Stimulated activated CD4-positive, alpha-beta T cell treated with anti-CD3 and anti-CD28 coated beads, Interleukin-4, amount 100 ng/mL, for 4 hours (primary cell): ENCODE data around the gene CKAP5.

Experiments used
- DNase-seq, 2 experiments: peaks; one replicate each; pipeline ENCODE4 v3.0.0-alpha.2; 2020

Gene CKAP5

DNA sequence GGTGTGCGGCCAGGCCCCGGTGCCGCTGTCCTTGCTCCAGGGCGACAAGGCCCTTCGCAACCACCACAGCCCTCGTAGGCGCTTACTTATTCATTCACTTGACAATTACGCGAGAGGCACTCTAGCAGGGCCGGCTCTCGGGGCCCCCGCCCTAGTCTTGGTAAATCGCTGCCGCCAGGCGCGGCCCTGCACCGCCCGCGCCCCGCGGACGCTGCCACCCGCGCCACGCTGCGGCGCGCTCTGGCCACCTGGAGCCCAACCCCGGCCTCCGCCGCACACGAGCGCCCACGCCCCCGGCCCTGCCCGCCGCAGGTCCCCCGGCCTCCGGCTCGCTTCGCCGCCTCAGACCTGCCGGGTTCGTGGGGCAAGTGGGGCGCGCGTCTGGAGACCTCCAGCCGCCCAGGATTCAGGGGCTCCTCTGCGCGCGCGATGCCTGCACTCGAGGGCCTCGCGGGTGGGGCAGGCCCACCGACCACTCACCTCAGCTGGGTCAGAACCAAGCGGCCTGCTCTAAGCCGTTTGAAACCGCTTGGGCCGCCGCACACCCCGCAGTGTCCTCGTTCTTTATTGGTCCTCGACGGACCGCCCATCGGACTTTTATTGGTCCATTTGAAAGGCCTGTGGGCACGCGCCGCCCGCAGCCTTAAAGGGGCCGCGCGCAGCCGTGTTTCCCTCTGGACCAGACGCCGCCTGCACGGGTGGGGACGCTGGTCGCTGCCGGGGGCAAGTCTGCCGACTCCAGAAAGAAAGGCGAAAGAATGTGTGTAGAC lies at the start of gene CKAP5:
Gene CKAP5 (minus strand): TSS at position 541 of the 770 bp plus-strand sequence. CDS start 25,049 bp downstream, outside the sequence.
- peak; percentile 79 to 83 for DNase-seq

DNA sequence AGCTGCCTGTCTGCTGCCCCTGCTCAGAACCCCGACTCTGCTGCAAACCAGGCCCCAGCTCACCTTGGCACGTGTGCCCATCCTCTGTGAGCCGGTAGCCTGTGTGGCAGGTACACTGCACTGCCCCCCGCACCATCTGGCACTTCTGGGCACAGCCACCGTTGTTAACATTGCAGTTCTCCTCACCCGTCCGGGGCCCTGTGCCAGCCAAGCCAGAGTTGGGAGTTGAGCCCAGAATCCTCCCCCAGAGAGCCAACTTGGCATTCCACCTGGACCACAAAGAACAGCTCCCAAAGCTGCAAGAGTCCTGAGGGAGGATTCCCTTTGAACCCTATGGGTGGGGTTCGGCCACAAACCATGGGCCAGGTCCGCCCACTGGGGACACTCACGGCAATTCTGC lies 49.7 kb upstream of the CKAP5 start:
- no peak for DNase-seq

DNA sequence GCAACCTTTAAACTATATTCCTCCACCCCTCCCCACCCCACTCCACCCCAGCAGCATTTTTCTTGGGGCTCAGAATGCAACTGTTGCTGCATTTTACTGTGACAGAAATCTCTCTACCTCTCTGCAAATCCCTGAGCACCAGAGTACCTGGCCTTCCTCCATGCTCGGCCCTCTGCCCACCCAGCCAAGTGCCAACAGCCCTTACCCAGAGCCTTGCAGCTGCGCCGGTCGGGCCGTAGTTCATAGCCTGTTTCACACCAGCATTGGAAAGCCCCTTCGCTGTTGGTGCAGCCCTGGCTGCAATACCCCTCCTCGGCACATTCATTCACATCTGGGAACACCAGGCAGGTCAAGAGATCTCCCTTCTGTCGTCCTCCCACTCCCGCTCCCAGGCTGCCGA lies 48.9 kb upstream of the CKAP5 start:
- no peak for DNase-seq

DNA sequence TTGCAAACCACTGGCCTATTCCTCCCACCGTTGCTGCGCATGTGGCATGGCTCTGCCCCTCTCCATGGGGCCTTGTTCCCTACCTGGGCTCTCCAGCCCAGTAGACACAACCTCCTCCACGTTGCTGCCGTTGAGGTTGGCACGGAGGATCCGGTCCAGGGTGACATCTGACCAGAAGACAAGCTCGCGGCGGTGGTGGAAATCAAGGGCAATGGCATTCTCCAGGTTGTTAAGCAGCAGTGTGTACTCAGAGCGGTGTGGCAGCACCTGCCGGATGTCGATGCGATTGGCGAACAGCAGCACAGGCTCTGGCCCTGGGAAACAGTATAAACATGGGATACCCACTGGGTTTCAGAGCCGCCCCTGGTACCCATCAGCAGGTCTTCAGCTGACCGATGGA lies 48.4 kb upstream of the CKAP5 start:
- DNase-seq = no peak

DNA sequence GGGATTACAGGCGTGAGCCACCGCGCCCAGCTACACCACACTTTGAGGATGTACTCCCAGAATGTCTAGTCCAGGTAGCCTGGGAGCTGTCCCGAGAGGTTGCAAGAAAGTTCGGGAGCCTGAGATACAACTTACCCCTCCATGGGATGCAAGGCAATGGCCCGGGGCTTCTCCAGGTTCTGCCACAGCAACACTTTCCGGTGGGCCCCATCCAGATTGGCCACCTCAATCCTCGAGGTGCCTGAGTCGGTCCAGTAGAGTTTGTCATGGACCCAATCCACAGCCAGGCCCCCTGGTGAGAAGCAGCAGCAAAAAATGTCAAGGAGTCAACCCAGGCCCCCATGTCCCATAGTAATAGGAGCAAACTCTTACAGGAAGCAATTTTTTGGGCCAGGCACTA lies 46.8 kb upstream of the CKAP5 start:
- DNase-seq = no peak

DNA sequence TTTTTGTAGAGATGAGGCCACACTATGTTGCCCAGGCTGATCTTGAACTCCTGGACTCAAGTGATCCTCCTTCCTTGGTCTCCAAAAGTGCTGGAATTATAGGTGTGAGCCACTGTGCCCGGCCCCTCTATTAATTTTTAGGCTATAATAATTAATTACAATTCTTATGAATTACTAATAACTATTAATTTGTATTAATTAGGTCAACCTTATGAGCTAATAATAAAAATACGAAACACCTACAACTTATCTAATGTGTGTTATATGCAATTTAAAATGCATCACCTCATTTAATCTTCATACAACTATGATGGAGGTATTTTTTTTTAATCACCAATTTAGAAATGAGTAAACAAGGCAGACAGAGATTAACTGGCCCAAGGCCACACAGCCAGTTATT lies 46.0 kb upstream of the CKAP5 start:
- DNase-seq = no peak

DNA sequence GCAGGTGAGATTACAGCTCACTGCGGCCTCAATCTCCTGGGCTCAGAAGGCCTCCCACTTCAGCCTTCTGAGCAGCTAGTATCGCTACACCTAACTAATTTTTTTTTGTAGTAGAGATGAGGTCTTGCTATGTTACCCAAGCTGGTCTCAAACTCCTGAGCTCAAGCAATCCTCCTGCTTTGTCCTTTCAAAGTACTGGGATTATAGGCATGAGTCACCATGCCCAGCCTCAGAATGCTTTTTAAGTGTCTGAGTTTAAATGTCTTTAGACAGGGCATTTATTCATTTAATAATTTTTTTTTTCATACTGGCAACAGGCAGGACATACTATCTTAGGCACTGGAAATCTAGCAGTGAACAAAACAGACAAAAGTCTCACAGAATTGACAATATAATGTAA lies 44.6 kb upstream of the CKAP5 start:
- DNase-seq = no peak

DNA sequence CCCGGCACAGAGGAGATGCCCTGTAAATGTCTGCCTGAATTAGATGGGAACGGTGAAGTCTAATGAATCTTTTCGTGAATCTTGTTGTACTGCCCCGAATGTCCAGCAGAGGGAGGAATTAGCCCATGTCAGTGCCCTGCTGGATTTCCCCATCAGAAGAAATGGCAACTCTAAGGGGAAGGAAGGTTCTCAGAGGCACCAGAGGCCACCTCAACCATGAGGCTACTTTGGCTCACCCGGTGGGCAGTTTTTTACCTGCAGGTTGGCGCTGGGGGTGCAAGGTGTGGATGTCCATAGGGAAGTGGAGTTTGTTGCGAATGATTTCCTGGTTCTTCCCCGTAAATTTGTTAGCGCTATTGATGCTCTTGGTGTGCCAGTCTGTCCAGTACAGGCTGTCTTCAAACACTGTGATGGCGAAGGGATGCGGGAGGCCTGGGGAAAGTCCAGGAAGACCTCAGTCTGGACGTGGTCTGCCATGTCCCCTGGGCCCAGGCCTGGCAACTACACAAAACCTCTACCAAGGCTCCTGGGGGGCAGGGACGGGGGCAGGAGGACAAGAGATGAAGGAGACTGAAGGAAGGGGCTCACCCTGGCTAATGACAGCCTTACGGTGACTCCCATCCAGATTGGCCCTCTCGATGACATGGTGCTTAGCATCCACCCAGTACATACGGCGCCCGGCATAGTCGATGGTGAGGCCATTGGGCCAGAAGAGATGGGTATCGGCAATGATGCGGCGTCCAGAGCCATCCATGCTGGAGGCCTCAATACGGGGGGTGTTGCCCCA lies 43.8 kb upstream of the CKAP5 start:
- peak; percentile 61 to 66 for DNase-seq

DNA sequence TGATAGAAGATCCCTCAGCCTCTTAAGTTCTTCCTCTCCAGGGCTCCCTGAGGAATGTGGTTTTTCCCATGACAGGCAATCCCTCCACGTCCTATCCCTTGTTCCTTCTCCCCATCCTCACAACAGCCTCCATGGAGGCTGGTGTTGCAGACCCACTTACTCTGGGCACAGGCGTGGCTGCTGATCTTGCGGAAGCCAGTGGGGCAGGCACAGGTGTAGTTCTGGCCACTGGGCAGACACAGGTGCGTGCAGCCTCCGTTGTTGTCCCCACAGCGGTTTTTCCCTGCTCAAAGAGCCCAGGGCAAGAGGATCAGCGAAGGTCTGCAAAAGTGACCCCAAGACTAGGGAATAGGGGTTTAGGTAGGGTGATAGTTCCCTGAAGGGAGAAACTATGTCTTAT lies 43.2 kb upstream of the CKAP5 start:
- DNase-seq = no peak

DNA sequence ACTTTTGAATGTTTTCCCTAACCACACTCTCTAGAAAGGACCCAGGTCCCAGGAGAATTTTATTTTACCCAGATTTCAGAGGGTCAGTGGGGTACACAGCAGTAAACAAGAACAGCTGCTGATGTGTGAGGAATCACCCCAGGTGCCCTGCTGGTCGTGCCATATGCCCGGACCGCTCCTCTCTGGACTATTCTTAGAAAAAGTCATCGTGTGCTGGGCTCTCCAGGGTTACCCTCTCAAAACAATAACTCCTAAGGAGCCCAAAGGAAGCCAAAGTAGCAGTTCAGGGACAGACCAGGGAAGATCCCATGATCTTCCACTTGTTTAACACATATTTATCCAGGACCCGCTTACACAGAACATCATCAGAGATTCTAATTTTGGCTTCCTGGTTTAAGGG lies 42.6 kb upstream of the CKAP5 start:
- DNase-seq = no peak

DNA sequence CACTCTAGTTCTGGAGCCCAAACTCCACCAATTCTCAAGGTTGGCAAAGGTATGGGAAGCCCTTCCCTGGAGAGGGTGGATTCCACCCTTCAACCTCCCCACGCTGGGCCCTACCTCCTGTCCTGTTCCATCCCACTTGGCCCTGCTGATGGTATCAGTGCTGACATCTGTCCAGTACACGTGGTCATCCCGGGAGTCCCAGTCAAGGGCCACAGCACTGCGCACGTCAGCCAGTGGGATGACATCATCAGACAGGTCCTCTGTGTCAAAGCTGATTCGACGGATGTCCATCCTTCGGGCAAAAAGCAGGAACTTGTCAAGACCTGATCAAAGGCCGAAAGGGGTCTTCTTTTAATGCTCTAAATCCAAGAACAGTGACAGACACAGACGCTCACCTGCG lies 40.1 kb upstream of the CKAP5 start:
- DNase-seq = no peak

DNA sequence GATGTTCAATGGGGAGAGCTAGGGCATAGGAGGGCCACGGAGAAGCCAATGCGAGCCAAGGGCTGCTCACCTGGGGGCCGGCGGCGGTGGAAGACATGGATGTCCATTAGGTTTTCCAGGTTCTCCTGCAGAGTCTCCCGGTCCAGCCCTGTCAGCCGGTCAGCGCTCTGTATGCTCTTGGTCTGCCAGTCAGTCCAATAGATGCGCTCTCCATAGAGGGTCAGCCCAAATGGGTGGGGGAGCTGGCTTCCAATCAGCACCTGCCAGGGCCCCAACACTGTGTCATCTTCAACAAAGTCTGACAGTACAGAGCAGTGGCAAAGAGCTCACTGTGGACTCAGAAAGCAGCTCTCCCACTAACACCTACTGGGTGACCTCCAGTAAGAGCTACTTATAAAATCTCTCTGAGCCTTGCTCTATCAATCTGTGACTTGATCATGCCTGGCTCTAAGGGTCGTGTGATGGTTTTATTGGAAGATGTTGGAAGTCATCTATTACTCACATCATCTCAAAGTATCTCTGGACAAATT lies 33.0 kb upstream of the CKAP5 start:
- no peak for DNase-seq

DNA sequence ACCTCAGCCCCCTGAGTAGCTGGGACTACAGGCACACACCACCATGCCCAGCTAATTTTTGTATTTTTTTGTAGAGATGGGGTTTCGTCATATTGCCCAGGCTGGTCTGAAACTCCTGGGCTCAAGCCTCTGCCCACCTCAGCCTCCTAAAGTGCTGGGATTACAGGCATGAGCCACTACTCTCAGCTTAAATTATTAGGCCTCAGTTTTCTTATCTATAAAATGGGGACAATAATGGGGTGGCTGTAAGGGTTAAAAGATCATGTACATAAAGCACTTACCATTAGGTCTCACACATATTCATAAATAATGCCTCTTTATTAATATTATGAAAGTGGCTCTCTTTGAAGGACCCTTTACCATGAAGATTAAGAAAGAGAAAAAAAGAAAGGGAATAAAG lies 31.5 kb upstream of the CKAP5 start:
- DNase-seq = no peak

DNA sequence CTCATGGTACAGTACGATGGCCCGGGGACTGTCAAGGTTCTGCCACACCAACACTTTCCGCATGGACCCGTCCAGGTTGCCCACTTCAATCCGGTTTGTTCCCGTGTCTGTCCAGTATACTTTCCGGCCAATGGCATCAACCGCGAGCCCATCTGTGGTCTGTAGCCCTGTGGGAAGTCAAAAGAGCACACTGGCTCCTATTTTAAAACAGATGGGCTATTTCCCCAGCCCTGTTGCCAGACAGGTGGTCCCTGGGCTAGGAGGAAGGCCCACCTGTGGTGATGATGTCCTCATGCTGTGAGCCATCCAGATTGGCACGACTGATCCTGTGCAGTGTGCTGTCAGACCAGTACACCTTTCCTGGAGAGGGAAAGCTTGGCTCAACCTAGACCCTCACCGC lies 30.4 kb upstream of the CKAP5 start:
- DNase-seq = no peak

DNA sequence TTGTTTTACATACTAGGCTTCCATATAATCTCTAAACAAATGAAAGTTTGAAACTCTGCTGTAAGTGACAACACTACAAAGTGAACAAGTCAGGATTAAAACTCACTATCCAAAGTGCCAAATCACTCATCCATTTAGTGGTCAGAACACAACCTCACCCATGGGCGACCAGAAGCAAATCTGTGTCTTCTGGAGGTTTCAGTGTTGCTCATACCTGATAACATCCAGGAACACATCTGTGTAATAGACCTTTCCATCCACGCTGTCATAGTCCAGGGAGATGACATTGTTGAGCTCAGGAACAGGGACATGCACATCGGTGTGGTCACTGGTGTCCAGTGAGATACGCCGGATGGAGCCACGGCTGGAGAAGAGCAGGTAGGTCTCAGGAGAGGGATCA lies 28.5 kb upstream of the CKAP5 start:
- no peak for DNase-seq

DNA sequence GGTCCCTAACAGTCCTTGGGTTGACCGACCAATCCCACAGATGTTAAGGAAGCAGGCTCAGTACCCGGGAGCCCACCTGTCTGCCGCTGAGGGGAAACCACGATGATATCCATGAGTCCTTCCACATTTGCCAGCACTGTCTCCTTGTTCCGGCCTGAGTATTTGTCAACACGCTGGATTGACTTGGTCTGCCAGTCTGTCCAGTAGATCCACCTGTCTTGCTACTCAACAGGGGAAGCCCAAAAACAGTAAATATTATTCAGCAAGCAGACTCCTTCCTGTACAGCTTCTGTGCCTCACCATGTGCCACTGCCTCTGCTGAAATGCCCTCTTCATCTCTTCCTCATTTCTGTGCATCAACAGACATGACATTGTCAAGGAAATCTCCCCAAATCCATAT lies 22.8 kb upstream of the CKAP5 start:
- DNase-seq = no peak

DNA sequence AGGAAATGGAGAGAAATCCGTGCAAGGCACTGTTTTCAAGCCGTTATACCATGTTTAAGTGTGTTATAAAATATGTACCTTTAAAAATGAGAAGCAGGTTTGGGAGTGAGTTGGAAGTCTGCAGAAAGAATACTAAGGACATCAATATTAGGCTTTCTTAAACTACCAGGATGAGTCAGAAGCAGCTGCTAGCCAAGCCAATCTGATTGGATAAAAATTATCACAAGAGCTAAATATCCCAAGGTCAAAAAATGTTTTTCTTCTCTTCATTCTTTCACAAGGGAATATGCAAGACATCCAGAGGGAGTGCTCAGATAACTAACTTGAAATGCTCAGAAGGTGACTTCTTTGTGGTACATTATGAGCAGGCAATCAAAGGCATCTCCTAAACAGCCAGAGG lies 19.3 kb upstream of the CKAP5 start:
- no peak for DNase-seq

DNA sequence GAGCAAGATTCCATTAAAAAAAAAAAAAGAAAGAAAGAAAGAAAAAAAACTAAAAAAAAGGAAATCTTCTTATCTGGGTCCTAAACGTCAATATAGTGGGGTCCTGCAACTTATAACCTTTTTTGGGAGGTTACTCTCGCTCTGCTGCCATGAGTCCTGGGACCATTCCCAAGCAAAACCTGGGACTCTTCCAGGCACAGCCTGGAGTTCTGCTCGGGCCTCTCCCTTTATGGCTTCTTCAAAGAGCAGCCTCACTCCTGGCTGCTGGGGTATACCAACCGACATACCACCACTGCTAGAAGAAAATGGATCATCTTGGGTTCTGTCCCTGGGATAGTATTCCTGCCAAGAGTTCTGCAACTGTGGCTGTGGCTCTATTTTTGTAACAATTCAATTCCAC lies 14.1 kb upstream of the CKAP5 start:
- DNase-seq = no peak

DNA sequence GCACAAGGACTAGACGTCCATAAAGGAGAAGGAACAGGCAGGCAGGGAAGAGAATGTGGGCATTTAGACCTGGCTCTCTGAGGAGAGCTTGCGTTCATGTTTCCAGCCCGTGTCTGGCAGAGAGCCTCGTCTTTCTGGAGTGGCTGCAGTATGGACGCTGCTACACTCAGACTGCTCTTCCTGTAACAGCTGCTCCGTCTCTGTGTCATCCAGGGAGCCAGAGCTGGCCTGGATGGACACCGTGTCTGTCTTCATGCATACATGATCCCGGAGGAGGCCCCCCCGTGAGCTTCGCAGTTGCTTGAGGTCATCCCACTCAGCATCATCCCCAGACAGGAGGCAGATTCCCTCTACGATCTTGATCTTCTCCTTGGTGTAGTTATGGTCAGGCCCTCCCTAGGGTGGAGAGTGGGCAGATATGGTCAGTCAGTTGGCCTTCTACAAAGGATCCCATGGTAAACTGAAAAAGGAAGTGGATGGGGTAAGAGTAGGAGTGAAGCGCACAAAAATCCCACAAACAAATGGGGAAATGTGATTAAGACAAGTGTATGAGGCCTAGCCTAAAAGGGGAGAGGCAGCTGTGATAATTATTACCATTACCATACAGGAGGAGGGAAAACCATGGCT lies 13.0 kb upstream of the CKAP5 start:
- DNase-seq = no peak

DNA sequence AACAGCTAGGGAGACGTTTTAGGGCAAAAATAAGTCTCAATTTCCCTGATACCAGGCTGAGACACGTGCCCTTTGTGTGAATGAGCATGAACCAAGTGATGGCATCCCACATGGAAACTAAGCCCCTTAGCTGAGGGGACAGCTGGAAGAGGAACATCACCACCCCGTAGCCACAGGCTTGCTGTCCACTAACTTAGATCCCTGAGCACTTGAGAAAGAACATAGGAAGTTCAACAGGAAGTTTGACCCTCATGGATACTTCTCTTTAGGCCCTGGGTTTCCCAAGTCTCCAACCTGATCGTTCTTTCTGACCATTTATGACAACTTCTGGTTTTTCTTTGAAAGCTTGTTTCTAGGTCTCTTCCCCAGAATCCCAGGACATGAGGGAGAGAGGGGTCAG lies 11.6 kb upstream of the CKAP5 start:
- no peak for DNase-seq

DNA sequence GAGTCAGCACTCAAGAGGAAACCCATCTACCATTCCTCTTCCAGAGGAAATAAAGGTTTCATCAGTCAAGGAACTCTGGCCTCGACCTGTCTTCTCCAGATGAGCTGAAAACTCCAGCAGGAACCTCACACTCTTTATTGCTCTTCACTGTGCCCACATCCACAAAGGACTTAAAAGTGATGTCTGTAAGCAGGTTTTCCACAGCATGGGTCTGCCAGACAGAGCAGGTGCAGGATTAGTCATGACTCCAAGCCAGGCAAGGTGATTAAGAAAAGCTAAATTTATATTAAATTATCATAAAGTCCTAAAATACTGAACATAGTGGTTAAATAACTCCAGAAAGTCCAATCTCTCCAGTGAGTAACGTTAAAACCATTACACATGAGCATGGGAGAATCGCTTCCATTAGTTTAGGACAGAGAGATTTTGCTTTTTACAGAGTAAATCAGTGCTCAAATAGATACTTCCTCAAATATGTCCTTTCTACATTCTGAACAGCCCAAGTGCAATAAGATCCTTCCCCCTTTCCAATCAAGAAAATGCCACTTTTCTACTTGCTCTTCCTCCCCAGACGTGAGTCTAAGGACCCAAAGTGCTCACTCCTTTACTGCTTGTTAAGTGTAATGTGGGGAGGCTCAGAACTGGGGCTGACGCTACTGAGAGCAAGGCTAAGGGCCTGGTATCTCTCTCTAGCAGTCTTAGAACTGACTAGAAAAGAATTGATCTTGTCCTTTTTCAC lies 10.7 kb upstream of the CKAP5 start:
- DNase-seq = no peak

DNA sequence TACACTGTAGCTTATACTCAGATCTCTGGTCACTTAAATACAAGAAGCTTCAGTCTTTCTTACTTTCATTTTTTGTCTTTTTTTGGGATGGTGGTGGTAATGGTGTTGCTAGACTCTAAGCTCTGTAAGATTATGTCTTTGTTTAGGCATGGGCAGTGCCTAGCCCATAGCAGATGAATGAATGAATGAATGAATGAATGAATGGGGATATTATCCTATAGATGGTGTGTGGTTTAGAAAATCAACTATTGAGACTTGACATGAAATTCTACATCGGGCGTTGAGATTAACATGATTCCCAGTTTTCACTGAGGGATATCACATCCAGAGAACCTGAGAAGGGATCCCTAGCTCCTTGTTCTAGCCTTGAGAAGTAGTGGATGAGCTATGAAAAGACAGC lies 9.8 kb upstream of the CKAP5 start:
- no peak for DNase-seq

DNA sequence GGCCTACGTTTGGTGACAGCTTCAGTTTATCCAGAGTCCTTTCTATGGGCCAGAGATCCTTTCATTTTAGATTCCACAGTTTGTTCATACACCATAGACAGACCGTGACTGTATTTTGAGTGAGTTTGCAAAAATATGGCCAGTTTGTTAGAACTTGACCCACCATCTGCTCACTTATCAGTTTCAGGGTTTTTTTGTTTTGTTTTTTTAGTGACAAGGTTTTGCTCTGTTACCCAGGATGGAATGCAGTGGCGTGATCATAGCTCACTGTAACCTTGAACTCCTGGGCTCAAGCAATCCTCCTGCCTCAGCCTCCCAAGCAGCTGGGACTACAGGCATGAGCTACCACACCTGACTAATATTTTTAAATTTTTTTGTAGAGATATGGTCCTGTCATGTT lies 9.1 kb upstream of the CKAP5 start:
- DNase-seq = no peak
